K562 (cell line): ENCODE measurements around the gene CUTA. TPM values are rescaled to one million over a fixed set of nuclear protein-coding genes. Genes with fewer than 3 reads are reported as not detected.
A peak's percentile ranks its signal among the peaks of the same experiment; 100 is the strongest.

Experiments used
- ARNT ChIP-seq, 2 experiments: fragments of 450-650 bp; IDR thresholded peaks; 2 replicates each; pipeline ENCODE4 v1.6.1; 2016; ENCODE audit warnings: mild to moderate bottlenecking in 1 of 2
- EGR1 ChIP-seq: fragments of 450-650 bp; conservative IDR thresholded peaks from 2 replicates; pipeline ENCODE4 v1.6.1; 2017; ENCODE audit warnings: mild to moderate bottlenecking
- ETS2 ChIP-seq: IDR thresholded peaks from 2 replicates; pipeline ENCODE4 v1.6.1; 2016; ENCODE audit warnings: borderline replicate concordance, missing genetic modification characterization, mild to moderate bottlenecking, moderate library complexity, missing compliant biosample characterization; ENCODE audit not compliant: poor library complexity, severe bottlenecking
- FOXJ2 ChIP-seq: fragments of 200-800 bp; sonication (Bioruptor generic); IDR thresholded peaks from 2 replicates; pipeline ENCODE4 v1.6.1; 2016; ENCODE audit warnings: missing genetic modification characterization, missing compliant biosample characterization
- IFI16 ChIP-seq: fragments of 250-450 bp; sonication (Bioruptor Pico); IDR thresholded peaks from 2 replicates; pipeline ENCODE4 v2.1.2; 2022; ENCODE audit warnings: mild to moderate bottlenecking, inconsistent platforms
- MAZ ChIP-seq, 2 experiments: fragments of 450-650 bp in 1 of 2; sonication (generic) in 1 of 2; formaldehyde crosslinking; IDR thresholded peaks in 1 of 2; conservative IDR thresholded peaks in 1 of 2; 2 replicates each; pipeline versions ENCODE4 v1.4.0 to v1.5.0; 2020; ENCODE audit warnings: mild to moderate bottlenecking in 1 of 2, missing genetic modification reagents in 1 of 2
- MCM5 ChIP-seq: fragments of 450-650 bp; IDR thresholded peaks from 2 replicates; pipeline ENCODE4 v1.6.1; 2016; ENCODE audit warnings: low read depth
- MCM7 ChIP-seq, 2 experiments: fragments of 450-650 bp; IDR thresholded peaks; 2 replicates each; pipeline ENCODE4 v1.6.1; 2016 to 2018
- MTA1 ChIP-seq: fragments of 450-650 bp; IDR thresholded peaks from 2 replicates; pipeline ENCODE4 v1.6.1; 2017; ENCODE audit warnings: borderline replicate concordance
- MYBL2 ChIP-seq, 2 experiments: fragments of 450-650 bp in 1 of 2; sonication (generic) in 1 of 2; formaldehyde crosslinking in 1 of 2; IDR thresholded peaks; 2 replicates each; pipeline versions ENCODE4 v1.6.1 to v1.8.1; 2017 to 2022; ENCODE audit warnings: borderline replicate concordance in 1 of 2, inconsistent platforms in 1 of 2, low read depth in 1 of 2, mild to moderate bottlenecking in 1 of 2, missing genetic modification reagents in 1 of 2, moderate library complexity in 1 of 2
- MYC ChIP-seq, 2 experiments: fragments of 250-450 bp in 1 of 2; sonication (Bioruptor Pico) in 1 of 2; IDR thresholded peaks; 2 replicates each; pipeline versions ENCODE4 v1.5.1 to v1.6.1; 2012 to 2021; ENCODE audit warnings: low read depth in 2 of 2, borderline replicate concordance in 1 of 2, improper control_type of control experiment in 1 of 2, low read length in 1 of 2, mild to moderate bottlenecking in 1 of 2, moderate library complexity in 1 of 2
- NEUROD1 ChIP-seq: fragments of 150-350 bp; IDR thresholded peaks from 2 replicates; pipeline ENCODE4 v1.6.1; 2014; ENCODE audit warnings: borderline replicate concordance, low read length, low read depth; ENCODE audit not compliant: partially characterized antibody
- NFE2L1 ChIP-seq: fragments of 450-650 bp; IDR thresholded peaks from 2 replicates; pipeline ENCODE4 v1.6.1; 2016; ENCODE audit warnings: missing genetic modification characterization, low read depth, mild to moderate bottlenecking, missing compliant biosample characterization, moderate library complexity, borderline replicate concordance
- NFRKB ChIP-seq: fragments of 450-650 bp; IDR thresholded peaks from 2 replicates; pipeline ENCODE4 v1.6.1; 2016; ENCODE audit warnings: low read depth
- NR2C1 ChIP-seq, 2 experiments: fragments of 450-650 bp; IDR thresholded peaks; 2 replicates each; pipeline ENCODE4 v1.6.1; 2017; ENCODE audit warnings: mild to moderate bottlenecking in 2 of 2, antibody characterized with exemption in 1 of 2, inconsistent platforms in 1 of 2, missing compliant biosample characterization in 1 of 2, missing genetic modification characterization in 1 of 2
- PHF20 ChIP-seq: fragments of 450-650 bp; IDR thresholded peaks from 2 replicates; pipeline ENCODE4 v1.6.1; 2018; ENCODE audit not compliant: partially characterized antibody
- POLR2G ChIP-seq: fragments of 200-400 bp; formaldehyde crosslinking; IDR thresholded peaks from 2 replicates; pipeline ENCODE4 v1.6.1; 2017; ENCODE audit warnings: low read depth, mild to moderate bottlenecking, antibody characterized with exemption, low read length, moderate library complexity
- POLR3A ChIP-seq: IDR thresholded peaks from 2 replicates; pipeline ENCODE4 v1.6.1; 2011; ENCODE audit warnings: borderline replicate concordance, mild to moderate bottlenecking, moderate library complexity; ENCODE audit not compliant: insufficient read length, insufficient read depth; ENCODE audit errors: extremely low read depth
- SMAD3 ChIP-seq: fragments of 450-650 bp; formaldehyde crosslinking; conservative IDR thresholded peaks from 2 replicates; pipeline ENCODE4 v1.4.0; 2020; ENCODE audit warnings: mild to moderate bottlenecking
- TCF3 ChIP-seq: sonication (generic); formaldehyde crosslinking; IDR thresholded peaks from 2 replicates; pipeline ENCODE4 v1.4.0; 2020; ENCODE audit warnings: mild to moderate bottlenecking, missing genetic modification reagents
- TEAD1 ChIP-seq, 2 experiments: fragments of 450-650 bp in 1 of 2; sonication (generic) in 1 of 2; formaldehyde crosslinking; IDR thresholded peaks; 2 replicates each; pipeline versions ENCODE4 v1.4.0 to v1.8.0; 2020 to 2022; ENCODE audit warnings: mild to moderate bottlenecking in 2 of 2, missing genetic modification reagents in 1 of 2
- THAP12 ChIP-seq: fragments of 250-450 bp; sonication (Bioruptor Pico); IDR thresholded peaks from 2 replicates; pipeline ENCODE4 v1.9.0; 2021; ENCODE audit warnings: mild to moderate bottlenecking, inconsistent platforms
- ZNF146 ChIP-seq: IDR thresholded peaks from one replicate; pipeline ENCODE4 v1.6.1; 2018; ENCODE audit warnings: missing compliant biosample characterization; ENCODE audit not compliant: unreplicated experiment
- ZNF57 ChIP-seq: fragments of 450-650 bp; formaldehyde crosslinking; IDR thresholded peaks from 2 replicates; pipeline ENCODE4 v1.4.0; 2020; ENCODE audit warnings: mild to moderate bottlenecking, moderate library complexity
- ZNF668 ChIP-seq: fragments of 250-450 bp; sonication (Bioruptor Pico); IDR thresholded peaks from 2 replicates; pipeline ENCODE4 v1.8.0; 2022; ENCODE audit warnings: mild to moderate bottlenecking, inconsistent platforms
- ZNF696 ChIP-seq: fragments of 250-450 bp; sonication (Bioruptor Pico); conservative IDR thresholded peaks from 2 replicates; pipeline ENCODE4 v1.4.0; 2020; ENCODE audit warnings: mild to moderate bottlenecking, moderate library complexity
- polyA plus RNA-seq, 8 experiments: library from polyadenylated mRNA; depleted of rRNA in 4 of 8; stranded (reverse) in 5 of 8; unstranded in 3 of 8; fragments of >200 nt; fragmentation: Nextera tagmentation in 2 of 8; fragmentation: Illumina TruSeq in 1 of 8; extraction: Ambion mirVana in 2 of 8; extraction: Trizol in 1 of 8; gene quantifications; 2 replicates each; pipeline versions ENCODE4 v1.2.1 to v1.2.3, GENCODE V29; 2011 to 2014; ENCODE audit warnings: inconsistent platforms in 1 of 8, missing spikeins in 1 of 8
- total RNA-seq, 7 experiments: library from RNA; depleted of rRNA in 6 of 7; stranded (reverse); fragments of >200 nt in 6 of 7; fragmentation: Illumina TruSeq in 2 of 7; extraction: Trizol in 2 of 7; gene quantifications; 2 replicates each; pipeline versions ENCODE4 v1.2.1 to v1.2.3, GENCODE V29; 2011 to 2021; ENCODE audit warnings: low replicate concordance in 1 of 7

CUTA gene
- total and polyA plus RNA-seq, 9 of the 15 experiments (the other 6 are each of a cell fraction or from before 2014, with no cell fraction given): 166 to 682 (median 310) TPM

- TF ChIP-seq ZNF146 (CRISPR knock-in tag) (no peak), MCM7 (IDR thresholded peaks at IDR 0.05) (no peak), ETS2 (tag) (no peak), NR2C1 (IDR thresholded peaks at IDR 0.05) (no peak), NR2C1 (tag; IDR thresholded peaks at IDR 0.05) (no peak), MYC (IDR thresholded peaks at IDR 0.05; ENCODE audit: low read depth, low read length) (peak; percentile 96), MYC (CRISPR knock-in tag; IDR thresholded peaks at IDR 0.05; ENCODE audit: borderline replicate concordance, low read depth) (0 out of 2 replicates have a peak, but pooled peaks have one; percentile 19), SMAD3 (CRISPR knock-in tag) (0 out of 2 replicates have a peak, but pooled peaks have one; percentile 61), ZNF696 (no peak), POLR2G (peak; percentile 96), MTA1 (no peak), EGR1 (peak; percentile 93), FOXJ2 (tag) (no peak), NFE2L1 (tag) (no peak), POLR3A (no peak), MYBL2 (IDR thresholded peaks at IDR 0.05; ENCODE audit: low read depth) (no peak), MYBL2 (CRISPR knock-in tag; IDR thresholded peaks at IDR 0.05; ENCODE audit: borderline replicate concordance) (no peak), MAZ (CRISPR knock-in tag; conservative IDR thresholded peaks at IDR 0.05 in 1 of 2, IDR thresholded peaks at IDR 0.05 in 1 of 2) (peak; percentile 84 to 88), THAP12 (peak; percentile 23; the same call in 1 of the 2 replicates), NFRKB (no peak; the same call in none of the 2 replicates), ZNF57 (CRISPR knock-in tag) (no peak), ZNF668 (CRISPR knock-in tag) (no peak), TCF3 (CRISPR knock-in tag) (peak; percentile 35), ARNT (IDR thresholded peaks at IDR 0.05) (no peak), NEUROD1 (peak; percentile 93), IFI16 (CRISPR knock-in tag) (no peak), MCM5 (no peak), PHF20 (peak; percentile 73), TEAD1 (CRISPR knock-in tag; IDR thresholded peaks at IDR 0.05) (peak; percentile 34 to 86; a peak in 1 of 4 replicates)
Observed at GRCh38 chr6:33454009-33454946, 36.4 kb upstream of the CUTA start, which contains the start of gene ZBTB9 (continued).
